GM08714 (cell line): ENCODE measurements around the gene NBPF26.
"Not testable (repeated sequence)": the region's sequence is repeated elsewhere in the genome, so short reads cannot be mapped to it uniquely, and the experiment has no call there.

ENCODE experiments used
- H3K4me3 ChIP-seq: fragments of 200-500 bp; sonication (Bioruptor generic); 2 replicates; pipeline ENCODE4 v1.5.1; 2014; ENCODE audit warnings: mild to moderate bottlenecking, low read length, inconsistent platforms

The NBPF26 gene

DNA sequence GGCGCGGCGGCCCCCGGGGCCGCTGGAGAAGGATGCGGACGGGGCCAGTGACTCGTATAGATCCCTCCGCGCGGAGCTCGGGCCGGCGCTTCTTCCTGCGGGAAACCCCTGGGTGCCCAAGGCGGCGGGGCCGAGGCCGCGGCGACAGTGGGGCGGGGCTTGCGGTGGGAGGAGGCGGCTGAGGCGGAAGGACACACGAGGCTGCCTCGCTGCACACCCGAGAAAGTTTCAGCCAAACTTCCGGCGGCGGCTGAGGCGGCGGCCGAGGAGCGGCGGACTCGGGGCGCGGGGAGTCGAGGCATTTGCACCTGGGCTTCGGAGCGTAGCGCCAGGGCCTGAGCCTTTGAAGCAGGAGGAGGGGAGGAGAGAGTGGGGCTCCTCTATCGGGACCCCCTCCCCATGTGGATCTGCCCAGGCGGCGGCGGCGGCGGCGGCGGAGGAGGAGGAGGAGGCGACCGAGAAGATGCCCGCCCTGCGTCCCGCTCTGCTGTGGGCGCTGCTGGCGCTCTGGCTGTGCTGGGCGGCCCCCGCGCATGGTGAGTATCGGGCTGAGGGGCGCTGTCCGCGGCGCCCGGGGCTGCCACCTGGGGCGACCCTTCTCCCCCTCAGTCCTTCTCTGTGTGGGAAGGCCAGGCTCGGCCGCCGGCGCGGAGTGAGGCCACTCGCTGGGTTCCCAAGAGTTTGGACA, at the start of gene NBPF26:
Gene NBPF26 (plus strand): TSS at position 231 of the 688 bp plus-strand sequence.
- H3K4me3 ChIP-seq: peak within 1 kb of the TSS; percentile 71; the same call in 1 of the 2 replicates

DNA sequence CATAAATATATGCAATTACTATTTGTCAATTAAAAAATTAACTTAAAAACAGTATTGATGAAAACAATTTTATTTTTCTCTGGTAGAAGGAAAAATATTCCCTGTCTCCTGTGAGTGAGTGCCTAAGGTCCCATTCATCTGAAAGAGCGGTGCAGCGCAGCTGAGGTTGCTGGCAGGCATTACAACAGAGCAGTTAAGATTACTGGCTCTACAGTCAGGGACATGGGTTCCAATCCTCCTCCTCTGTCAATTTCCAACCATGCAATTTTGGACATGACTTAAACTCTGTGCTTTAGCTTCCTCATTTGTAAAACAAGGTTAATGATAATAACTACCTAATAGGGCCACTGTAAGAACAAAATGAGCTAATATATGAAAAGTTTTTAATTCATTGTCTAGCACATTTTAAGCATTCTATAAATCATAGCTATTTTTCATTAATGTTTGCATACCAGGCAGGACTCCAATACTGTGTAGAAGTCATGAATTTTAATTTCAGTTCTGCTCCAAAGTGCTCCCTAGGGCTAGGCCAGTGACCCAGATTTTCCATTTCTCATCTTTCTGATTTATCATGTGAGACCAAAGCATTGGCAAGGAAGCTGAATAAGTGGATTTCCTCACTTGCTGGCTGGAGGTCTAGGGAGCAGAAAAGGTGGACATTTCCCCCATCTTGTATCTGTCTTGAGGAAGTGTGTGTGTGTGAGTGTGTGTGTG, 43.5 kb upstream of the NBPF26 start:
- not testable (repeated sequence) for H3K4me3 ChIP-seq

DNA sequence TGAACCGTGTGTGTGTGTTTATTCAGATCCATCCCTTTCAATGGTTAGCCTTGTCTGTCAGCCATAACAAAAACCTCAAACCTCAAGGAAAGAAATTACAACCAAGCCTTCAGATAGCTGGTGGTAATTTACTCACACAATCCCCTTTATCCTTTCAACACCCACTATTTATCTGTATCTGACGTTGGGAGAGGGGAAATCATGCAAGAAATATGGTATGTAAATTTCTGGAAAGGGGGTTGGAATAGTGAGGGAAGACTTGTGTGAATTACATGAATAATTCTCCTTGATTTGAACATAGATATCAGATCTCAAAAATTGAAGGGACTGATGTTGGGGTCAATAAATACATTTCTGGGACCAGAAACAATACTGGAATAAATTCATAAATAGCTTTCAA, 42.8 kb upstream of the NBPF26 start:
- H3K4me3 ChIP-seq: not testable (repeated sequence)

DNA sequence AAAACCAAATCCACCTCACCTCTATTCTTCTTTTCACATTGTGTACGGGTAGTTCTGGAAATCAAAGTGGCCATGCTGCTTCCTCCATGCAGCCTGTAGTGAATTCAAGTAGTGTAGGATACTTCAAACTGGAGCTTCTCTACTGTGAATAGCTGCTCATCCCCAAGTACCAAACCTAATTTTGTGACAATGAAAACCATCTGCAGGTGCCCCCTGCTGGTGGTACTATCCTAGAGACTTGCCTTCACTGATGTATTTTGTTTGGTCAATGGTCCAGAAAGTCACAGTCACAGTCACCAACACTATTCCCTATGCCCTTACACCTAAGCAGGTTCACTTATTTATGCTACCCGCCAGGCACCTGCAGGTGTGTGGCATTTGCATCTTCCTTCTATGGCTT, 39.3 kb upstream of the NBPF26 start:
- H3K4me3 ChIP-seq: not testable (repeated sequence)

DNA sequence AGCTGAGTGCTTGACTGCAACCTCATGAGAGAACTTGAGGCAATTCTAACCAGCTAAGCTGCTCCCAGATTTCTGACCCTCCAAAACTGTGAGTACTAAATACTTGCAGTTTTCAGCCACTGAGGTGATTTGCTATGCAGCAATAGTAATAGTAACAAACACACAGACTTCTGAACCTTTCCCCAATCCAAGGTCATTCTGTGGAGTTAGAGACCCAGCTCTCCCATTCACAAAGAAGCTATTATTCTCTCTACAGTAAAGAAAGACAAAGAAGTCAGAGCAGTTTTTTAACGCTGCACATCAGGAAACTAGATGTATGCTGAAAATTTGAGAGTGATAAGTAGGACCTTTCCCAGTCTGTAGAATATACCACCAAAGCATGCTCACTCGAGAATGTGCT, 38.1 kb upstream of the NBPF26 start:
- H3K4me3 ChIP-seq: not testable (repeated sequence)

DNA sequence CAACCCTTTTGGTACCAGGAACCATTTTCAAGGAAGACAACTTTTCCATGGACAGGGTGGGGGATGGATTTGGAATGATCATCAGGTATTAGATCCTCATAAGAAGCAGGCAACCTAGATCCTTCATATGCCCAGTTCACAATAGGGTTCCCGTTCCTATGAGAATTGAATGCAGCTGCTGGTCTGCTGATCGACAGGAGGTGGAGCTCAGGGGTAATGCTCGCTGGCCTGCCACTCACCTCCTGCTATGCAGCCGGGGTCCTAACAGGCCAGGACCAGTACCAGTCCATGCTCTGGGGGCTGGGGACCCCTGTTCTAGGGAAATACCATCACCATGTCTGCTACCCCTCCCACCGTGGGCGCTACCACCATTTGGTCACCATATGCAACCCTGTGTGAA, 36.5 kb upstream of the NBPF26 start:
- H3K4me3 ChIP-seq: not testable (repeated sequence)

DNA sequence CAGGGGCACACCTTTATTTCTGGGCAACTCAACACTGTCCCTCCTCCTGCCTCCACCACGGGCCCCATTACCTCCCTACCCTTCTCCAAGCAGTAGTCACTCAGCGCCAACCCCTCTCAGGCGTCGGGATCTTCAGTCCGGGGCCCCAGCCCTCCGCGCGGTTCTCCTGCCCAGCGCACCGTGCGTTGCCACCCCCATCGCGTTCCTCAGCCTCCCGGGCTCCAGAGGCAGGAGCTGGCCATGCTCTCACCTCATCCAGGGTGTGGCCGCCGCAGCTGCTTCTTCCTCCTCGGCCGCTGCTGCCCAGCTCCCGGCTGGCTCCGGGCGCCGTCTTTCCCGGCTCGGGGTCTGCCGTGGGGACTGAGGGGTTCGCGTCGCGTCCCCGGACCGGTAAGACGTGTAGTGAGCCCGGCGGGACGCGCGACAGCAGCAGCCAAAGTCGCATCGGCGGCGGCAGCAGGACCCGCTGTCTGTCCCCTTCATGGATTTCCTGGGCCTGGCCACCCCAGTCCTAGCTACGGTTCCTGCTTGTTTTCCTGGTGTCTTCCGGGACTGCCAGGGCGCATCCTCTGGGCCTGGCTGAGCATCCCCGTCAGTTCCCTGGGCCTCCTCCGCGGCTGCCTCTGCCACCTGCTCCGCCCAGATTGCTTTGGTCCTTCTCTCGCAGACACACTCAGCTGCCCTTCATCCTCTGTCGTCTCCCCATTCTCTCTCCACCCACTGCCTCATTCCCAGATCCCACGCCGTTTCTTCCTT, 22.8 kb upstream of the NBPF26 start:
- H3K4me3 ChIP-seq: not testable (repeated sequence)

DNA sequence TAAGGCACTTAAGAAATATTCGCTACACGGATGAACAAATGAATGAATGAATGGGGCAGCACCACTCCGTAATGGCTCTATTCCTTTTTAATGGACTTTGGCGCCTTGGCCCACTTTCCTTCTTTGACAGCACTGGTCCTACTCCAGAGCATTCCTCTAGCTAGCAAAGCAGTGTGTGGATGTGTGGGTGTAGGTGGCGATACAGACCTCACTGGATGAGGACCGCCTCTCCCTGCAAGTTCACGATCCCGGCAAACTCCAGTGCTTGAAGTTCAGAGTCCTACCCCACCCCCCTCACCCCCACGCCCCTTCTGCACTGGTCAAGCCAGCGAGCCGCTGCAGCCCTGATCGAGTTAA, 409 bp upstream of the NBPF26 start:
- not testable (repeated sequence) for H3K4me3 ChIP-seq

DNA sequence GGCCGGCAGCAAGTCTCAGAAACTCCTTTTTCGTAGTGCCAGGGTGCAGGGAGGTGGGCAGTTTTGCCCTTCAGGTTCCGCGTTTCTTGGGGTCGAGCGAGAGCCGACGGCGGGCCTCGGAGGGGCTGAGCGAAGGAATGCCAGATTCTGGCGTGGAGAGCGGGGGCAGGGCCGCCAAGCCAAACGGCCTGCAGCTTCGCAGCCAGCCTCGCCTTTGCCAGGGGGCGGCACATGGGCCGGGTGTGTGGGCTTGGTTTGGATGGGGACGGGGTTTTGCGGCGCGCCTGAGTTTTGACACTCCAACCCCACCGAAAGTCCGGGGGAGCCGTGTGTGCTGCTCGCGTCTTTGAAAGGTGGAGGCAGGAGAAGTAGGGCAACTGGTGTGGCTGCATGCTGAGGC, 762 bp downstream of the NBPF26 start:
- H3K4me3 ChIP-seq: peak overlapping the region; percentile 71; the same call in 1 of the 2 replicates

DNA sequence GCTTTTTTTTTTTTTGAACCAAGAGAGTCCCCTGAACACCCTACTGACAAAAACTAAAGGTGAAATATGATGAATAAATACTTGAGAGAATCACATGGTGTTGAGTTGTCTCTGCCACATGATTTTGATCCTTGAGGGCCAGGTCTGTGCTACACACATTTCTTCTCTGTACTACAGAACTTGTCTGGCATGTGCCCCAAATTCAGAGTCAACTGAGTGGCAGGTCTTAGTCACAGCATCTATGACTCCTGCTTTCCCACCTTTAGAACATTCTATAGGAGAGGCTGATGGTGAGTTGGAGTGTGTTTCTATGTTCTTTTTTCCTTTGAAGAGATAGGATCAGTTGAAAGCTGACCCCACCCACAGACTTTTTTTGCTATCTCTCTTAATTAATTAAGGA, 5.1 kb downstream of the NBPF26 start:
- not testable (repeated sequence) for H3K4me3 ChIP-seq

DNA sequence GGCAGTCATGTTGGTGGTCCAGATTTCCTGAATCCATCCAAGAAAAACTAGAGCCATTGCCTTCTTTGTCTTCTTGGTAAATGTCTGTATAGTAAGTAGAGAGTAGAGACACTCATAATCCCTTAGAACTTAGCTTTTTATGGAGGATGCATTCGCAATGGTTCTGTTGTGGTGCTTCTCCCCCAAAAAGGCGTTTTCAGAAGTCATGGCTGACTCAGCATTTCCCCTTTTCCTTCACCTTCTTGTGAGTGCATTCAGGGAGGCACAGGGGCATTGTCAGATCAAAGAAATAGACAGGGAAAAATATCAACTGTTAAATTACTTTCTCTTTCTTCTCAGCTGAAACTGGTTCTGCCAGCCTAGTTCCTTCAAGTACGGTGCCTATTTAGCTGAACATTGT, 45.3 kb downstream of the NBPF26 start:
- not testable (repeated sequence) for H3K4me3 ChIP-seq

DNA sequence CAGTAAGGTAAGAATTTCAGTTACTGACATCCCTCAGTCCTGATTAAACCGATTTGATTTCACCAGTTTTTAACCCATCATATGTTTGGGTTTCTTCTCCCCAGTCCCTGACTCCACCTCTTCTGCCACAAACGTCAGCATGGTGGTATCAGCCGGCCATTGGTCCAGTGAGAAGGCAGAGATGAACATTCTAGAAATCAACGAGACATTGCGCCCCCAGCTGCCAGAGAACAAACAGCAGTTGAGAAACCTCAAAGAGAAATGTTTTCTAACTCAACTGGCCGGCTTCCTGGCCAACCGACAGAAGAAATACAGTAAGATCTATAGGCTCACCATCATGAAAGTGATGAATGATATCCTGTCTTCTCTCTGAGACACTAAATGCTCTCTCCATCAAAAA, 81.7 kb downstream of the NBPF26 start:
- H3K4me3 ChIP-seq: not testable (repeated sequence)

DNA sequence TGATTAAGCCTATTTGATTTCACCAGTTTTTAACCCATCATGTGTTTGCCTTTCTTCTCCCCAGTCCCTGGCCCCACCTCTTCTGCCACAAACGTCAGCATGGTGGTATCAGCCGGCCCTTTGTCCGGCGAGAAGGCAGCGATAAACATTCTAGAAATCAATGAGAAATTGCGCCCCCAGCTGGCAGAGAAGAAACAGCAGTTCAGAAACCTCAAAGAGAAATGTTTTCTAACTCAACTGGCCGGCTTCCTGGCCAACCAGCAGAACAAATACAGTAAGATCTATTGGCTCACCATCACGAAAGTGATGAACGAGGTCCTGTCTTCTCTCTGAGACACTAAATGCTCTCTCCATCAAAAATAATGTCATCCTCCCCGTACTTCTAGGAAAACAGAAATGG, 88.1 kb downstream of the NBPF26 start:
- H3K4me3 ChIP-seq: not testable (repeated sequence)

DNA sequence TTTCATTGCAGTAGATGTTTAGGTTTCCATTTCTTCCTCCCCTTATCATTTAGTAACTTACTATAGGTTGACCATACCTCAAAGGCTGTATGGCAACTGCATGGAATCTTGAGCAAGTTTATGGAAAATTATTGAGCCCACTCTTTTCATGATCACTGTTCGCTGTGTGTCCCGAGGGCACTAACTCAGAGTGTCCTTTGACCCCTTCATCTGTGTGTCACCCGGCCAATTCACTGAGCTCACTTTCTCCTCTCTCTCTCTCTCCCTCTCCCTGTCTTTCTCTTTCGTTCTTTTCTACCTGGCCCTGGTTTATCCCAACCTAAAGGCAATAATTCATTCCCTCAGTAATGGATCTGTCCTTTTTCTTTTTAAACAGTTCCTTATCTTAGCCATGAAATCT, 101.3 kb downstream of the NBPF26 start:
- not testable (repeated sequence) for H3K4me3 ChIP-seq

DNA sequence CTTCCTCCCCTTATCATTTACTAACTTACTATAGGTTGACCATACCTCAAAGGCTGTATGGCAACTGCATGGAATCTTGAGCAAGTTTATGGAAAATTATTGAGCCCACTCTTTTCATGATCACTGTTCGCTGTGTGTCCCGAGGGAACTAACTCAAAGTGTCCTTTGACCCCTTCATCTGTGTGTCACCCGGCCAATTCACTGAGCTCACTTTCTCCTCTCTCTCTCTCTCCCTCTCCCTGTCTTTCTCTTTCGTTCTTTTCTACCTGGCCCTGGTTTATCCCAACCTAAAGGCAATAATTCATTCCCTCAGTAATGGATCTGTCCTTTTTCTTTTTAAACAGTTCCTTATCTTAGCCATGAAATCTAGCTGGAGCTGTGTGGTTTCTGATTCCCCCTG, 102.9 kb downstream of the NBPF26 start:
- not testable (repeated sequence) for H3K4me3 ChIP-seq

DNA sequence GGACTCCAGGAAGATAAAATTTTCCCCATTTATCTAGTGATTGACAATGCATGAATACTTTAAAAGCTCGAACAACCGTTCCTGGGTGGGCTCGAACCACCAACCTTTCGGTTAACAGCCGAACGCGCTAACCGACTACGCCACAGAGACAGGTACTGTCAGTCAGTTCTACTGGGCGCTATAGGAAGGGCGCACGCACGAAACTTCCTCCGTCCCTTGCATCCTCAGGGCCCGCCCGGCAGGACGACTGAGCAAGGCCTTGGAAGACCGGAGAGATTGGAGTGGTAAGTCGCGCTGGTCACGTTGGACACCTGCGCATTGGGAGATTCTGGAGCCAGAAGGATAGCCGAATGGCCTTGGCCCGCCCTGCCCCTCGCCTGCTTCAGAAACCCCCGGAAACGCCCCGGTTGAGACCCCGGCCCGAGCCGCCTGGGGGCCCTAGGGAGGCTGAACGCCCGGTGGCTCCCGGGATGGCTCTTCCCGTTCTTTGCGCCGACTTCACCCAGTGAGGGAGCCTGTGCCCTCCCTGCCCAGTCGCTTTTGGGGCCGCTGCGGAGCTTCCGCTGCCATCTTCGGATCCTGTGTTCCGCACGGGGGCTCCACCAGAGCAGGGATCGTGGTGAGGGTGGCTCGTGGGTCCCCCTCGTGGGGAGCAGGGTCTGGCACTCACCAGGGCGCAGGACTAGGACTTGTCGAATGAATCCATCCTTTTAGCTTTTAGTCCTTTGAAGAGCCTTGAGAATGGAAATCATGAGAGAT, 120.6 kb downstream of the NBPF26 start:
- peak overlapping the region; percentile 76; the same call in 1 of the 2 replicates for H3K4me3 ChIP-seq

DNA sequence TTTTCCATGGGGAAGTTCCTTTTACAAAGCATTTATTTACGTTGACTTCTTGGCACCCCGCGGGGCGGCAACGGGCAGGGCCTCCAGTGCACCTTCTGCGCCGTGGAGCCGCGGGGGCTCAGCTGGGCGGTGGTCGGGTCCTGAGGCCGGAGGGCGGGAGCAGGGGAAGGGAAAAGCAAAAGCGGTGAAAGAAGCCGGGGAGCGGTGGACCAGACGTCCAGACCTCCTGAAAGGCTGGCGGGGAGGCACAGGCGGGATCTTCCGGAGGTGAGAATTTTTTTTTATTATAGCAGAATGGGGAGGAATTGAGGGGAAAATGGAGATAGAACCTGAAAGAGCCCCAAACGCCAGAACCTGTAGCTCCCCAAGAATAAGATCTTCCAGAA, 121.2 kb downstream of the NBPF26 start:
- not testable (repeated sequence) for H3K4me3 ChIP-seq

DNA sequence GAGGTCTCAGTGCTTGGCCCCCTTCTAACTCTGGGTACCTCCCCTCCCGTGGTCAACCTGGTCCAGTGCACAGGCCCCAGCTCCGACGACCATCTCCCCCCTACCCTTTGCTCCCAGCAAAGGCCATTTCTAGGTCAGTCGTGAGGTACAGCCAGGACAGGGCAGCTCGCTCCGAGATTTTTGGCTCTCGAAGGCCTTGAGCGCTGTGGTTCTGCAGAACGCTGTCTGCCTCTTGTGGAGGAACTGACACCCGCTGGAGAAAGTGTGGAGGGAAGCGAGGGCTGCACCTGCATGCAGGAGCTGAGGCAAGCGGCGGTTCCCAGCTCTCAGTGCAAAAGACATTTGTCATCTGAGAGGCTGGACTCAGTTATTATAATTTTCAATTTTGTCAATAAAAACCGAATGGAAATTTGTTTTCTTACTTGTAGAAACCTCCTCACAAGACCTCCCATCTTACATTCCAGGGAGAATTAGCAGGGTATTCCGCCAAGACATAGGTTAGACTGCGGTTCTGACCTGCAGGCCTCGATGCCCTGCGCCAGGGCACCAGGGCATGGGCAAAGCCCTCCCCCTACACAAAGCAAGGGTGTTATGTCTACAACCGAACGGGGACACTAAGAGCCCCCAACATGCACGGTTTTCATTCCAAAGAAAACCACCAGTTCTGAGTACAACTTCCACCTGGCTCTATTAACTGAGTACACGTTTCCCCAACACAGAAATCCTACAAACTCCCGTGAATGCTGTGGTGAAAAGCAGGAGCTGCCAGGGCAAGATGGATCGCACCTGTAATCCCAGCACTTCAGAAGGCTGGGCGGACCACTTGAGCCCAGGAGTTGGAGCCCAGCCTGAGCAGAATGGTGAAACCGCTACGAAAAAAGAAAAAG, 125.9 kb downstream of the NBPF26 start:
- peak overlapping the region; percentile 42; the same call in 1 of the 2 replicates for H3K4me3 ChIP-seq

DNA sequence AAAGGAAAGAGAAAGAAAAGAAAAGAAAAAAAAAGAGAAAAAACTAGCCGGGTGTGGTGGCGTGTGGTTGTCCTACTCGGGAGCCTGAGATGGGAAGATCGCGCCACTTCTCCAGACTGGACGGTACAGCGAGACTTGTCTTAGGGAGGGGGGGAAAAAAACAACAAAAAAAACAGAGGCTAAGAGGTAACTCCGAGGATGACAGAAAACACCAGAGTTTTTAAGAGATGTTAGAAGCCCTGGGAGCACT, 126.5 kb downstream of the NBPF26 start:
- H3K4me3 ChIP-seq: peak overlapping the region; percentile 42; the same call in 1 of the 2 replicates

DNA sequence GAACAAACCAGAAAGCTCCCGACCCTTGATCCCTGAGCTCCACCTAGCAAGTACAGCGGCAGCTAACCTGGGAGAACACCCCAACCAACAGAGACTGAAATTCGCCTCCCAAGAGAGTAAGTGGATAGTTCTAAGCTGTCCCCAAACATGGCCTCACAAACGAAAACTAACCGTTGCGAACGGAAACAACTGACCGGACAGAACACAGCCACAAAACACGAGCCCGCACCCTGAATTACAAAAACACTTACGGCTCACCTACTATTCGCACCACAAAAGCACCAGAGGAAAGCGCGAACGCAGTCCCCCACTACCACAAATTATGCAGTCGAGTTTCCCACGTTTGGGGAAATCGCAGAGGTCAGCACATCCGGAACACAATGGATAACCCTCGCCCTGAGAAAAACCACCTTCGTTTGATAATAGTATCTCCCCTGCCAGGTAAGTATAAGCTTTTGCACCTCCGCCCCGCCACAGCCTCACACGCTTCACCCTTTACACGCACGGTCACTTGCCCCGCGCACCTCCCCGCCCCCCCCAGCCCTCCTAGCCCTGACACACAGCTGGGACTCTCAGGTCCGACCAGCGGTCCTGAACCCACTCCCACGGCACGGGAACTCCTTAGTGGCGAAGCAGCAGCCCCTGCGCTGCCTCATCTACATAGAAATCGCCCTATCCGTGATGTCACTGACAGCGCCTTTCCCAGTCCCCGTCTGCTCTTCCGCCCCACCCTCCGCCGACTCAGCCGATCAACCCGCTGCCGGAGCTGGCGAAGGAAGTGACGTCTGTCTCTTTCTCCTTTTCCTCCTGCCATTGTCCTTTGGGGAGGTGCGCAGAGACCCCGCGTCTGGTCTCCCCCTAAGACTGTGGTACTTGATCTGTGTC, 127.0 kb downstream of the NBPF26 start:
- not testable (repeated sequence) for H3K4me3 ChIP-seq
